Head of caudate nucleus (tissue), 42 donors: Measurements from ENCODE around the gene RHOC.
"Not testable (repeated sequence)": the region's sequence is repeated elsewhere in the genome, so short reads cannot be mapped to it uniquely, and the experiment has no call there.

Source experiments
- DNase-seq, 42 donors: peaks; one replicate each; pipeline versions ENCODE4 v3.0.0 to v3.0.0-alpha.2; 2020 to 2021; ENCODE audit warnings: mixed read lengths in 7 of 42
- intact Hi-C: fragments of 100-400 bp; cut with DNase I; formaldehyde crosslinking; loops from one replicate; pipeline ENCODE4 v1.15.0; 2022

Gene RHOC

DNA sequence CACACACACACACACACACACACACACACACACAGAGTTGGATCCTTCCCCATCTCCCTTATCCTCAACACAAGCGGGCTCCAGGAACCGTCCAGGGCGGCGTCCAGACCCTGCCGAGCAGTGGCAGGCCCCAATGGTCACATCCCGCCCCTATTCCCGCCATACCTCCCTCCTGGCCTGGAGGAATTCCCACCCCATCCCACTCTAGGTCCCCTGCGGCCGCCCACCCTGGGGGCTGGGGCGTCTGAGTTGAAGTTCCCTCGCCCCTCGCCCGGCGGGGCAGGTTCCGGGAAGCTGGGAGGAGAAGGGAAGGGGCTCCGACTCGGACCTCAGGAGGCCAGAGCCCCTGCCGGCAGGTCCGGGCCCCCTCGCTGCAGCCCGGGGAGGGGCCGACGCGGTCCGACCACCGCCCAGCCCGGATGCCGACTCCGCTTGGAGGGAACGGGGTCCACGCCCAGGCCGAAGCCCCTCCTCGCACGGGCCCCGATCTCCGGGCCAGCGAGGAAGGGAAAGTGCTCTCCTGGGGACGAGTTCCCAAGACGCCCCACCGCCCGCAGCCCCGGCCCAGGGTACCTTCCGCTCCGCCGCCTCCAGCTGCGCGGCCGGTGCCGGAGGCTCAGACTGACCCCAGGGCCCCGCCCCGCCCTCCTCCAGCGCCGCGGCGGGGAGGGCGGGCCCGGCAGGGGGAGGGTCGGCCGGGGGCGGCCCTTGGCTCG, at the start of gene RHOC:
Gene RHOC (minus strand): TSS at position 623 of the 716 bp plus-strand sequence. CDS start 3,328 bp downstream, outside the sequence.
- intact Hi-C loops: loop anchor here (2.0 to 10.0 kb wide), 3 partner anchors 82 to 312 kb away; partner anchors contain the start of gene CTTNBP2NL
- DNase-seq: peak in 25 of 42 donors; percentile 31 to 73 (median 53)

DNA sequence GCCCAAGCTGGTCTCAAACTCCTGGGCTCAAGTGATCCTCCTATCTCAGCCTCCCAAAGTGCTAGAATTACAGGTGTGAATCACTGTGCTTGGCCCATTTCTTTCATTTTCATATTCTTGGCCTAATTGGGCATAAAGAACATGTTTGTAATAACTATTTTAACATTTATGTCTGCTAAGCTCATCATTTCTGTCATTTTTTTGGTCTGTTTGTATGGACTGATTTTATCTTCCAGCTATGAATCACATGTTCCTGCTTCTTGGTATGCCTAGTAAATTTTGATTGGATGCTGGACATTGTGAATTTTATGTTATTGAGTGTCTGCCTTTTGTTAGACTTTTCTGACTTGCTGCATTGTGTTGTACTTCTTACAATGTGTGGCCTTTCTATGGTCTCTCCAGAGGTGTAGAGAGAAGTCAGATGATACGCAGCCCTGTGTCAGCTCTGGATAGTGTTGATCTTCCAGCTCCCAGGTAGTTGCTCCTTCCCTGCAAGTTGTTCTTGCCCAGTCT, 47.2 kb upstream of the RHOC start:
- DNase-seq: no peak
- intact Hi-C loops: no loop called here

DNA sequence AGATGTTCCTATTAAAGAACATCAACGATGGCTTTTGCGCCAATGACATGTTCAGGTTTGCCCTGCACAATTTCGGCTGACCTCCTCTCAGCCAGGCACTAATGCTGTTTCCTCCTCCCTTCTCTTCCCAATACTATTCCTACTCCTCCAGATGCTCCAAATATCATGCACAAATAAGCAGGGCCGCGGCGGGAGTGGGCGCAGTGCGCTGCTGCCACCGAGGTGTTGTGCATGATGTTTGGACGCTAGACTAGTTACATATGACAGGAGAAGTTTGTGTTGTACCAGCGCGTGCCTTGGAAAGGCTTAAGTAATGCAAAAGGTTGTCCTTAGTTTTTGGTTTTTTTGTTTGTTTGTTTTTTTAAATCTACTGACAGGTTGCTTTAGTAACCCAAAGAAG, 41.5 kb upstream of the RHOC start:
- intact Hi-C loops: no loop called here
- DNase-seq: no peak

DNA sequence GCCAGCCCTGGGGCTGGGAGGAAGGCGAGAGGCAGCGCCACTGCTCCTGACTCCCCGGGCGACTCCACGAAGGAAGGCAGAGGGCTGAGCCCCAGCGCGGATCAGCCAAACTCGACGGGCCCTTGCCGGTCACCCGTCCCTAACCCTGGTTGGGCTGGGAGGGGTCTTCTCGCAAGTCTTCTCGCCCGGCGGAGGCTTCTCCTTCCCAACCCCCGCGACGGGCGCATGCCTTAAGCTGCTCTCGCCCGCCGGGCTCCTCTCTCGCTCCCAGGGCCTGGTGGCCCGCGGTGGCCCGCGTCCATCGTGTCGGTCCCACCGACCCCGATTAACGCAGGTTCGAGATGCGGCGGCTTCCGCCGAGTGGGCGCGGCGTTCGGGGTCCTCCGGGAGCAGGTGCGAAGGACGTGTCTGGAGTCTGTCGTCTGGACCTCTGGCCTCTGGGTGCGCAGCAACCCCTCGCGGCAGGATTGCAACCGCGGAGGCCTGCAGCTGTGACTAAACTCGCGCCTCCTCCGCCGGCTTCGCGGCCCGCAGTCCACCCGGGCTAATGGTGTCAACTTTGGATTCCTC, 37.2 kb upstream of the RHOC start:
- DNase-seq: peak in 5 of 42 donors; percentile 9 to 29 (median 17)
- intact Hi-C loops: no loop called here

DNA sequence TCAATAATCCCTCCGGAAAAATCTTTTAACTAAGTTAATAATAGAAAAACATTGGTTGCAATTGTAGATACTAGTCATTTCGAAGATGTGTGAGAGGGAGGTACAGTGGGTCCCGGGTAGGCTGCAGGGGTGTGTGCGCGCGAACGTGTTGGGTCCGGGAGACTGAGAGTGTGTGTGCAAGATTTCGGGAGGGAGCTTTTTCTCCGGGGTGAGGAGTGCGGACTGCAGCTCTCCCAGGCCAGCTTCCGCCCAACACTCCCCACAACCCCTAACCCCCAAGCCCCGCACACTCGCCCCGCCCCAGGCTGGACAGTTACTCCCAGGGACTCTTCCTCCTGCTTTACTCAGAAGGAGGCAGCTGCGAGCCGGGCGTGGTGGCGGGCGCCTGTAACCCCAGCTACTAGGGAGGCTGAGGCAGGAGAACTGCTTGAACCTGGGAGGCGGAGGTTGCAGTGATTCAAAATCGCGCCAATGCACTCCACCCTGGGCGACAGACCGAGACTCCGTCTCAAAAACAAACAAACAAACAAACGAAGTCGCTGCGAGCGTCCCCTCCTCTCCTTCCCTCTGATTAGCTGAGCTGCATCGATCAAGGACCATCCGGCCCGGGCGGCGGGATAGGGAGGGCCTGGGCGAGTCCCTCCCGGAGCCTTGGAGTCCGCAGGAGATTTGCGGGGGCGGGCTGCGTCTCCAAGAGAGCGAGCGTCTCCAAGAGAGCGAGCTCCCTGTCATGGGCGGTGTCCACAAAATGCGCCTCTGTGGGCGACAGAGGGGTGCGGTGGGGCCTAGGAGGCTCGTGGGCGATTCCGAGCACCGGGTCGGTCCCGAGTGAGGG, 36.5 kb upstream of the RHOC start:
- no peak for DNase-seq
- intact Hi-C loops: no loop called here

DNA sequence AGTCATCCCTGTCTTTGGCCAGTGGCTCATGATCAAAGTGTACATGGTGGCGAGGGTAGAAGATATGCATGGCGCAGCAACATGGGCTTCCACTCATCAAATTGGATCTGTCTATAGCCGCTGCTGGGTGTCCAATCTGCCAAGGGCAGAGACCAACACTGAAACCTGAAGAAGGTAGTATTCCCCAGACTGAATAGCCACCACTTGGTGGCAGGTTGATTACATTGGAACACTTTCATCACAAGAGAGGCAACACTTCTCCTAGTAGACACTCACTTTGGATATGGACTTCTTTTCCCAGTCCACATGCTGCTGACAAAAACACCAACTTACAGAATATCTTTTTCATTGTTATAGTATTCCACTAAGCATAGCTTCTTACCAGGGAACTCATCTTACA, 30.6 kb upstream of the RHOC start:
- intact Hi-C loops: no loop called here

DNA sequence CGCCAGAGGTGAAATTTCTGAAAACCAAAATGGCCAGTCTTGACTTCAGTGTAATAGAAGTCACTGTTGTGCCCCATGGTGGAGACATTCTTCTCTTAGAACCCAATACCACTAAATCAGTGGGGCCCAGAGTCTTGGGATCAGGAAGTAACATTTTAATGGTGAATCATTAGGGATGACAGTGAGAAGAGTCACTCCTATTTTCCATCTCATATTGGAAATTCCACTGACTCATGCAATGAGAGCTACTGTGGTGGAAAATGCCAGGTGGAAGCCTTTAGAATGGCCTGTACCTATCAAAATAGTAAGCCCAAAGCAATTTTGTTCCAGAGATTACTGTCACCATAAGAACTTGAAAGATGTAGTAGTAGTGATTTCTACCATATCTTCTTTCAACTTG, 28.8 kb upstream of the RHOC start:
- no peak for DNase-seq
- intact Hi-C loops: no loop called here

More for the DNA sequence above, 30.6 kb upstream of the RHOC start:
- DNase-seq: no peak

DNA sequence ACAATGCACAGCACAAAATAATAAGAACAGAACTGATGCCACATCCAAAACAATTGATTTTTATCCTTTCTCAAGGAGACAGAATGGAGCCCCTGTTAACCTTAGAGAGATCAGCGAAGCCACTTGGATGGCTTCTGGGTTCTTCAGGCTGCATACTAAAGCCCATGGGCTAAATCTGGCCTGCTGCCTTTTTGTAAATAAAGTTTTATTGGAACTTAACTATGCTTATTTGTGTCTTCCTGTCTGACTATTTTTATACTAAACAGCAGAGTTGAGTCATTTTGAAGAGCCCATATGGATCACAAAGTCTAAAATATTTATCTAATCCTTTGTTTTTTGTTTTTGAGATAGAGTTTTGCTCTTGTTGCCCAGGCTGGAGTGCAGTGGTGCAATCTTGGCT, 24.5 kb upstream of the RHOC start:
- intact Hi-C loops: no loop called here
- DNase-seq: no peak

DNA sequence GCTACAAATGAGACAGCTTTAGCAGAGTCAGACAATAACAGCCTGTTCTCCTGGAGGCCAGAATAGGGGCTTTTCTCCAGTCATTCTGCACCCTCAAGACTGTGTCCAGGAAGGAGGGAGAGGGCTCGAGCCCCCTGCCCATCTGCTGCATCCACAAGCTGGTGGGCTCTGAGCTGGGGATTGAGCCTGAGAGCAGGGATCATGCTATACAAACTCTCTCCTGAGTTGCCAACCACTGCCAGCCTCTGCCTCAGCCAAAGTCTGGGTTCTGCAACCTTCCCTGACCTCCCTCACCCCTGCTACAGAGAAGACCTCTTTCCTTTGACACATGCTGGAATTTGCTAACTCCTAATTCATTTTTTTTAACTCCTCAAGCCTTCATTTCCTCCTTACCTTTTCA, 23.0 kb upstream of the RHOC start:
- intact Hi-C loops: no loop called here

DNA sequence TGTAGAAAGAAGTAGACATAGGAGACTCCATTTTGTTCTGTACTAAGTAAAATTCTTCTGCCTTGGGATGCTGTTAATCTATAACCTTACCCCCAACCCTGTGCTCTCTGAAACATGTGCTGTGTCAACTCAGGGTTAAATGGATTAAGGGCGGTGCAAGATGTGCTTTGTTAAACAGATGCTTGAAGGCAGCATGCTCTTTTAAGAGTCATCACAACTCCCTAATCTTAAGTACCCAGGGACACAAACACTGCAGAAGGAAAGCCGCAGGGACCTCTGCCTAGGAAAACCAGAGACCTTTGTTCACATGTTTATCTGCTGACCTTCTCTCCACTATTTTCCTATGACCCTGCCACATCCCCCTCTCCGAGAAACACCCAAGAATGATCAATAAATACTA, 22.1 kb upstream of the RHOC start:
- DNase-seq, intact Hi-C loops: not testable (repeated sequence)

More for the DNA sequence above, 23.0 kb upstream of the RHOC start:
- no peak for DNase-seq

DNA sequence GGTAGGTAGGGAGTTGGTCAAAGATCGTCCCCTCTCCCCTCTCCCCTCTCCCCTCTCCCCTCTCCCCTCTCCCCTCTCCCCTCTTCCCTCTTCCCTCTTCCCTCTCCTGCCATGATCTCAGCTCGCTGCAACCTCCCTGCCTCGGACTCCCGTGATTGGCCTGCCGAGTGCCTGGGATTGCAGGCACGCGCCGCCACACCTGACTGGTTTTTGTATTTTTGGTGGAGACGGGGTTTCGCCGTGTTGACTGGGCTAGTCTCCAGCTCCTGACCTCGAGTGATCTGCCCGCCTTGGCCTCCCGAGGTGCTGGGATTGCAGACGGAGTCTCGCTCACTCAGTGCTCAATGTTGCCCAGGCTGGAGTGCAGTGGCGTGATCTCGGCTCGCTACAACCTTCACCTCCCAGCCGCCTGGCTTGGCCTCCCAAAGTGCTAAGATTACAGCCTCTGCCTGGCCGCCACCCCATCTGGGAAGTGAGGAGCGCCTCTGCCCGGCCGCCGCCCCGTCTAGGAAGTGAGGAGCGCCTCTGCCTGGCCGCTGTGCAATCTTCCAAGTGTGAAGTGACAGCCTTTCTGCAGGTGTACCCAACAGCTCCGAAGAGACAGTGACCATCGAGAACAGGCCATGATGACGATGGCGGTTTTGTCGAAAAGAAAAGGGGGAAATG, 21.5 kb upstream of the RHOC start:
- DNase-seq, intact Hi-C loops: not testable (repeated sequence)

DNA sequence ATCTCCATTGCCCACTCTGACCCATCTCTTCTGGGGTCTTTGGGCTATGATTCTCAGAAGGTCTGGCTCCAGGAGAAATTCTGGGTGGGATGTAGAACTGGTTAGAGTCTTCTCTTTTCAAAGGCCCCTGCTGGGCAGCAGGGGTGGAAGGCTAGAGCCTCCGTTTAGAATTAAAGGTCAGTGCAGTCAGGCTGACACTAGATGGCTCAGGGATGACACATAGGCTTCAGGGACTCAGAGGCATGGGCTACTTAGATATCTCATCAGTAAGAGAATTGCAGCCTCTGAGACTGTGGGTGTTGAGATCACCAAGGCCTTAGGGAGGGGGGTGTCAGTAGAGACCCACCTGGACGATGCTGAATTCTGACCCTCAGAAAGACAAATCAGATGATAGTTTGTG, 20.8 kb upstream of the RHOC start:
- intact Hi-C loops: no loop called here
- DNase-seq: no peak

DNA sequence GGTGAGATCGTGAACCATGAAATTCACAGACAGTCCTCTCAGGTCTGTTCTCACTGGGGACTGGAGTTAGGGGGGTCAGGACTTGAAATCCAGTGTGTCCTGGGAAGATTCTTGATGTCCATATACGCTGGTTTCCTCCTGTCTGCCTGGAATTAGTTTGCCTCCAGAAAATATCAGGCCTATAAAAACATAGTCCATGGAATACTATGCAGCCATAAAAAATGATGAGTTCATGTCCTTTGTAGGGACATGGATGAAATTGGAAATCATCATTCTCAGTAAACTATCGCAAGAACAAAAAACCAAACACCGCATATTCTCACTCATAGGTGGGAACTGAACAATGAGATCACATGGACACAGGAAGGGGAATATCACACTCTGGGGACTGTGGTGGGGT, 17.3 kb upstream of the RHOC start:
- not testable (repeated sequence) for DNase-seq
- intact Hi-C loops: loop anchor here (5.0 kb wide), 1 partner anchor 78 kb away; no protein-coding TSS in a partner anchor

DNA sequence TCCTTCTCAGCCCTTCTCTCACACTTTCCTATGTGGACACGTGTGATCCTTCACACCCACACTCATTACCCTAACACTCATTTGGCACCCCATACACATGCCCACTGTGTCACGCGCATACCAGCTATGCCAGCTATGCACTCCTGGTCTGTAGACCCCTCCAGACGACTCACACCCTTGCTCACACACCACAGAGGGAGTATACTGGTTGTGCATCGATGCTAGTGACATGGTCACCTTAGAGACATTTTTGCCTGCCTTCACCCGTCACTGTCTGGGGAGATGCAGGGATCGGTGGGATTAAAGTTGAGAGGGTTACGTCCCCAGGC, 16.5 kb upstream of the RHOC start:
- no peak for DNase-seq
- intact Hi-C loops: loop anchor here (5.0 kb wide), 1 partner anchor 79 kb away; no protein-coding TSS in a partner anchor

DNA sequence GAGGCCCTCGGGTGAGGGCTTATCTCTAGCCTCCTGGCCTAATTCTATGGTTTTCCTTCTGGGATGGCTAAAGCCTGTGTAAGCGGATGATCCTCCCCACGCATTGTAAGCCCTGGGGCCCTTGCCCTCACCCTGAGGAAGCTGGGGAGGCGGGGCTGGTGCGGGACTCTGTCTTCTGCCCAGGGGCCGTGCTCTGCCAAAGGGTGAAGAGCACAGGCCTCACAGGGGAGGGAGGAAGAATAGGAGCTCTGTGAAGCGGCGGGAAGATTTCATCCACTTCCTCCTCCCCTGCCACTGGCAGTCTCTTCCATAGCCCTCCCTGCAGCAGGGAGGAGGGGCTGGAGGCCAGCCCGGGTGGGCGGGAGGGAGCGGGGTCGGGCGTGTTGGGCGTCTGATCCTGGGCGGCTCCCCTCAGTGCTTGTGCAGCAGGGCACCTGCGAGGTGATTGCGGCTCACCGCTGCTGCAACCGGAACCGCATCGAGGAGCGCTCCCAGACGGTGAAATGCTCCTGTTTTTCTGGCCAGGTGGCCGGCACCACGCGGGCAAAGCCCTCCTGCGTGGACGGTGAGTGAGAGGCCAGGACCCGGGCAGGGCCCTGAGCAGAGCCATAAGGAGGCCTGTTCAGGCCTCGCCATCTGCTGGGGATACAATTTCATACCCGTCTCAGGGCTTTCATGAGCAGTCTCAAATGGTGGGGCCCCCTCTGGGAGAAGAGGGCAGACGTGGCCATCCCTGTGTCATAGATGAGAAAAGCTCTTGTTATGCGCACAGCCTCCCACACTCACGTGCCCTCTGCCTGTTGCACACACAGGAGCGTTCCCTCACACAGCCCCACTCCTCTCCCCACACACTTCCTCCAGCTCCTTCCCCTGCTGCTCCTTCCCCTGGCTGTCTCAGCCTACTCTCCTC, 15.9 kb upstream of the RHOC start:
- intact Hi-C loops: loop anchor here (5.0 kb wide), 1 partner anchor 79 kb away; no protein-coding TSS in a partner anchor
- peak in 1 of 42 donors; percentile 39 for DNase-seq

DNA sequence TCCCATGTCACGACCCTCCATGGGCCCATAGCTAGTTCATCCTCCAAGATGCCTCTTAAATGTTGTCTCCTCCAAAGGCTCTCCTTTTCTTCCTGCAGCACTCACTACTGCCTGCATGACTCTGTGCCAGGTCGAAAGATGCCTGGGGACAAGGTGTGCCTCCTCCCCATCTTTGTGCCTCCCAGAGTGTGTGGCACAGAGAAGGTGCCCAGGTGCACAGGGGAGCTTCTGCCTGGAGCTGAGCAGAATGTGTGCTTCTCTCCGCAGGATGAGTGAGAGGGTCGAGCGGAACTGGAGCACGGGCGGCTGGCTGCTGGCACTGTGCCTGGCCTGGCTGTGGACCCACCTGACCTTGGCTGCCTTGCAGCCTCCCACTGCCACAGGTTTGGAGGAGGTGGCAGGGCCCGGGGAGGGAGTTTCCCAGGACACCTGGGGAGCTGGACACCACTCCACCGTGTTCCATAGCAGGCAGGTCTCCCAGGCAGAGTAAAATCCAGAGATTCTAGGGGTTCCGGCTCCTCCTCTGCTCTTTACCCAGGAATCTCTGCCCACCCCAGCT, 15.1 kb upstream of the RHOC start:
- intact Hi-C loops: loop anchor here (5.0 kb wide), 1 partner anchor 80 kb away; no protein-coding TSS in a partner anchor
- DNase-seq: peak in 1 of 42 donors; percentile 8

DNA sequence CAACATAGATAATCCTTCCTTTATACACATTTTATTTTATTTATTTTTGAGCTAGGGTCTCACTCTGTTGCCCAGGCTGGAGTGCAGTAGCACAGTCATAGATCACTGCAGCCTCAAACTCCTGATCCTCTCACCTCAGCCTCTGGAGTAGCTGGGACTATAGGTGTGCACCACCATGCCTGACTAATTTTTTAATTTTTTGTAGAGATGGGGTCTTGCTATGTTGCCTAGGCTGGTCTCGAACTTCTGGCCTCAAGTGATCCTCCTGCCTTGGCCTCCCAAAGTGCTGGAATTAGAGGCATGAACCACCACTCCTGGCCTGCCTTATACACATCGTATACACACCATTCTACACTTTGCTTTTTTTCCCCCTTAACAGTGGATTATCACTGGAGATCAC, 14.4 kb upstream of the RHOC start:
- DNase-seq: peak in 1 of 42 donors; percentile 2
- intact Hi-C loops: loop anchor here (5.0 kb wide), 1 partner anchor 81 kb away; no protein-coding TSS in a partner anchor

DNA sequence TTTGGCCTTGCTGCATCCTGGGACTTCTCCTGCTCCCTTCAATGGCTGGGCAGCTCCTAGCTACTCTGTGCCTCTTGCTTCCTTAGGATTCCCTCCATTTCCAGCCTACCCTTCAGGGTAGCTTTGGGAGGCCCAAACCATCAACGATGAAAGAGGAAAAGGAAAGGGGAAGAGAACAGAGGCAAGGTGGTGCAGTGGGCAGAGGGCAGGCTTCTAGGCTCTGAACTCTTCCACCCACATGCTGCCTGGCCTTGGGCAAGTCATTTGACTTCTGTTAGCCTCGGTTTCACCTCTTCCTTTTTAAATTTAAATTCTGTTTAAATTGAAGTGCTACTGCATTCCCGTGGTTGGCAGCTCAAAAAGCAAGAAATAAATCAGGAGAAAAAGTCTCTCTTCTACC, 13.9 kb upstream of the RHOC start:
- DNase-seq: peak in 1 of 42 donors; percentile 12
- intact Hi-C loops: loop anchor here (5.0 kb wide), 1 partner anchor 82 kb away; no protein-coding TSS in a partner anchor
